ENCODE results near the gene JPH4.
"Not testable (repeated sequence)": the region's sequence is repeated elsewhere in the genome, so short reads cannot be mapped to it uniquely, and the experiment has no call there.

Gene JPH4

DNA sequence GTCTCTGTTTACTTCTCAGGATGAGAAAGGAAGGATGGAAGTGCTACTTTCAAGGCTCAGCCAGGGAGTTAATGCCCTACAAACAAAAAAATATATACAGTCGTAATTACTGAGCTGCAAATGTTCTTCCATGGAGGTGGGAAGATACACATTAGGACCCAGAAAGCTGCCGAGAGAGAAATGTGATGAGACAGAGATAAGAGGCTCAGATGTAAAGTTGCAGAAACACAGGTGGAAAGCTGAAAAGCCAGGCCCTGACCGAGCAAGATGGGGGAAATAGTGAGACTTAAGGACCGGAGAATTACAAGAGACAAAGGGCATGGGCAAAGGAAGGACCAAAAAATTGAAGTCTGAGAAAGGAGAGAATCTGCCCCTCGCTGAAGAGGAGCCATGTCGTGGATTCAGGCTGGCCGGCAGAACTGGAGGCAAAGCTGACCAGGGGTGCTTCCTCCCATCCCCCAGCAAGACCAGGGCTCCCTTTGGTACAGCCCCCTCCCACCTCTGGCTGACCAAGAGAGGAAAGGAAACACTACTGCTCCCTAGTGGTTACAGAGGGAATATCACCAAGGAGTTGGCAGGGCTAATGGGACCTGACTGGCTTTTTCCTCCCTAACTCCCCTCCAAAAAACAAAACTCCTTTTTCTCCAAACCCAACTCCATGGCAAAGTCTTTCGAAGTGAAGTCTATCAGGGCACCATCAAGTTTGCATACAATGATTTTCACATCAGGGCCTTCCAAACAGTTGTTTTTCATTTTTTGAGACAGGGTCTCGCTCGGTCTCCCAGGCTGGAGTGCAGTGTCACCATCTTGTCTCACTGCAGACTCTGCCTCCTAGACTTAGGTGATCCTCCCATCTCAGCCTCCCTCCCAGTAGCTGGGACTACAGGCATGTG, 39.1 kb downstream of the JPH4 start:
- TF ChIP-seq, protein P1, sequence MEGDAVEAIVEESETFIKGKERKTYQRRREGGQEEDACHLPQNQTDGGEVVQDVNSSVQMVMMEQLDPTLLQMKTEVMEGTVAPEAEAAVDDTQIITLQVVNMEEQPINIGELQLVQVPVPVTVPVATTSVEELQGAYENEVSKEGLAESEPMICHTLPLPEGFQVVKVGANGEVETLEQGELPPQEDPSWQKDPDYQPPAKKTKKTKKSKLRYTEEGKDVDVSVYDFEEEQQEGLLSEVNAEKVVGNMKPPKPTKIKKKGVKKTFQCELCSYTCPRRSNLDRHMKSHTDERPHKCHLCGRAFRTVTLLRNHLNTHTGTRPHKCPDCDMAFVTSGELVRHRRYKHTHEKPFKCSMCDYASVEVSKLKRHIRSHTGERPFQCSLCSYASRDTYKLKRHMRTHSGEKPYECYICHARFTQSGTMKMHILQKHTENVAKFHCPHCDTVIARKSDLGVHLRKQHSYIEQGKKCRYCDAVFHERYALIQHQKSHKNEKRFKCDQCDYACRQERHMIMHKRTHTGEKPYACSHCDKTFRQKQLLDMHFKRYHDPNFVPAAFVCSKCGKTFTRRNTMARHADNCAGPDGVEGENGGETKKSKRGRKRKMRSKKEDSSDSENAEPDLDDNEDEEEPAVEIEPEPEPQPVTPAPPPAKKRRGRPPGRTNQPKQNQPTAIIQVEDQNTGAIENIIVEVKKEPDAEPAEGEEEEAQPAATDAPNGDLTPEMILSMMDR (conservative IDR thresholded peaks at IDR 0.05; ENCODE audit: low read depth) = peak; percentile 61
- POLR2A ChIA-PET (ENCODE audit: low non-redundant PET) = interaction anchor here (0.5 kb wide), 1 partner anchor 452 kb away, joined by 3 read pairs; no protein-coding TSS in a partner anchor
- CTCF ChIA-PET = interaction anchor here (0.6 to 0.8 kb wide), 4 partner anchors 11 to 186 kb away, joined by 3 to 8 read pairs (median 4); no protein-coding TSS in a partner anchor
- H3K27ac ChIP-seq = no peak overlapping the region
- DNase-seq (ENCODE audit: low spot score) = peak; percentile 31

DNA sequence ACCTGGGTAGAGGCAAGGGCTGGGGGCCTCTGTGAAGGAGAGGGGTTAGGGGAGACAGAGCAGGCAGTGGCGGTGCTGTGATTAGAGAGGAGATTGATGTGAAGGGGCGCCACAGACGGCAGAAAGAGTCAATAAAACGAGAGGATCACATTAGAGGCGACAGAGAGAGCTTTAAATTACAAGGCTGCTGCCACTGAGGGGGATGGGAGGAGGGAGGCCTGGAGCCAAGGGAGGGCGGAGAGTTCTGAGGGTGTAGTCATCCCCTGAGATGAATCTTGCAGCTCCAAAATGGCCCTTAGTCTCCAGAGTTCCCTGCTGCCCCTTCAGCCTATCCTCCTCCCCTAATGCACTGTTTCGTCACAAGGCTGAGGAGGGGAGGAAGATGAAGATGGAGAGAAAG, 39.8 kb downstream of the JPH4 start:
- no peak overlapping the region for H3K27ac ChIP-seq
- ChIA-PET CTCF (interaction anchor here (0.6 to 0.8 kb wide), 5 partner anchors 10 to 185 kb away, joined by 3 to 8 read pairs (median 5); no protein-coding TSS in a partner anchor), POLR2A (ENCODE audit: low non-redundant PET) (interaction anchor here (0.5 kb wide), 1 partner anchor 453 kb away, joined by 3 read pairs; no protein-coding TSS in a partner anchor)
- peak; percentile 10 for DNase-seq (ENCODE audit: low spot score)
- TF ChIP-seq, protein P1 (conservative IDR thresholded peaks at IDR 0.05; ENCODE audit: low read depth) = no peak

DNA sequence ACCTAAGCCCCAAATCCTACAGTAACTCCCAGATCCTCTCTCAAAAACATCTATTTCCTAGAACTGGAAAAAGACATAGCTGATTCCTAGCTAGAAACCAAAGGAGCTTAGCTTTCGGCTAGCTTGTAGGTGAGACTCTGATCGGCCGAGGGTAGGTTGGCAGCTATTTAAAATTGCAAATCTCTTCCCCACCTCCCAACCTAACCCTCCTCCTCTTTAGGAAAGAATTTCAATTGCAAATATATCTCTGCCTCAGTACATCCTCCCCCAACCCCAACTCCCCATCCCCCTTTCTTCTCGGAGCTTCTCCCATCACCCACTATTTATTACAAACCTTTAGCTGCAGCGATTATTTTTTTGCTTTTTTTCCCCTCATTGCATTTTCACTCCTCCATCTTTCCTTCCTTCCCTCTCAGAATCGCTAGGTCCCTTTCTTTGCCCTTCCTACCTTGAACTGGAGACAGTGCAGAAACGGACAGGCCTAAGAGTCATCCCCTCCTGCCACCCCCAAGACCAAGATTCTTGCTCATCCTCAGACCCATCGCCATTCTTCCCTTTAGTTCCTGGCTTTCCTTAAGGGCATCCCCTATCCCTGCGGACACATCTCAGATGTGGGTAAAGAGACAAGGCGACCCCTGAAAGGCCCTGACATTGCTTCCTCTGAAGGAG, 40.4 kb downstream of the JPH4 start:
- no peak for DNase-seq (ENCODE audit: low spot score)
- TF ChIP-seq, protein P1 (conservative IDR thresholded peaks at IDR 0.05; ENCODE audit: low read depth) = no peak
- ChIA-PET POLR2A (ENCODE audit: low non-redundant PET) (no interaction called here), CTCF (interaction anchor here (0.6 to 0.8 kb wide), 2 partner anchors 9 to 66 kb away, joined by 5 read pairs; no protein-coding TSS in a partner anchor)
- H3K27ac ChIP-seq = no peak overlapping the region

DNA sequence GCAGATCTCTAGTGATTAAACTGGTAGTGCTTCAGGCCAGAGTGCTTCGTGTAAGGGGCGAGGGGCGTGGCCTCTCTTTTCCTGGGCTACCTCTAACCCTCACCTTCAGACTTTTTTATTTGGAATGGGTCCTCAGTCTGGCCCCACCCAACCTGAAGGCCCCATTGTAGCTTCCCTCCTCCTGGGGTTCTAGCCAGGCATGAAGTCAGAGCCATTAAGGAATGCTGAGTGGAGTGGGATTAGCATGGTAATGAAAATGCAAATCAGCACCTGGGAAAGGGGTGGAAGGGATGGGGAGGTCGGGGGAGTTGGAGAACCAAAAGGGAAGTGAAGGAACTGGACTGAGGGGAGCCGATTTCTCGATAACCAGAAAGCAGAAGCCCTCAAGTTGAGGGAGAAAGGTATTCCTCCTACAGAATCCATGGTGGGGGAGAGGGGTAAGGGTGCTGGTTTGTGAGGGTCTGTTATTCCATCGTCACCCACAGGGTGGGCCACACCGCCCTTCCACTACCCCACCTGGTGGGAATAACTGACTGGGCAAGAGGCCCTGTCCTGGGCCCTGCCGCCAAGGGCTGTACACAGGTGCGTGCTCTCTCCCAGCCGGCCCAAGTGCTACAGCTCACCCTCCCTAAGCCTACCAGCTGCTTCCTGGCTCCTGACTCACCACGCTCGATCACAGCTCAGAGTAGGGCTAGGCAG, 41.1 kb downstream of the JPH4 start:
- ChIA-PET POLR2A (ENCODE audit: low non-redundant PET) (no interaction called here), CTCF (interaction anchor here (0.5 kb wide), 1 partner anchor 158 kb away, joined by 3 read pairs; no protein-coding TSS in a partner anchor)
- TF ChIP-seq, protein P1 (conservative IDR thresholded peaks at IDR 0.05; ENCODE audit: low read depth) = no peak
- peak; percentile 20 for DNase-seq (ENCODE audit: low spot score)
- H3K27ac ChIP-seq = no peak overlapping the region

DNA sequence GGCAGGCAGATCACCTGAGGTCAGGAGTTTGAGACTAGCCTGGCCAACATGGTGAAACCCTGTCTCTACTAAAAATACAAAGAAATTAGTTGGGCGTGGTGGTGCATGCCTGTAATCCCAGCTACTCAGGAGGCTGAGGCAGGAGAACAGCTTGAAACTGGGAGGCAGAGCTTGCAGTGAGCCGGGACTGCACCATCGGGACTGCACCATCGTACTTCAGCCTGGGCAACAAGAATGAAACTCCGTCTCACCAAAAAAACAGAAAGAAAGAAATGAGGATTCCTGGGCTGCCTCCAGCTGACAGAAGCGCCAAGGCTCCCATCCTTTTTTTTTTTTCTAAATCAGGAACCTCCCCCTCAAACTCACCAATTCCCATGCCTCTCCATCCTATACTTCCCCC, 41.7 kb downstream of the JPH4 start:
- DNase-seq (ENCODE audit: low spot score); POLR2A ChIA-PET (ENCODE audit: low non-redundant PET); H3K27ac ChIP-seq: not testable (repeated sequence)
- CTCF ChIA-PET = interaction anchor here (0.5 kb wide), 1 partner anchor 158 kb away, joined by 3 read pairs; no protein-coding TSS in a partner anchor

DNA sequence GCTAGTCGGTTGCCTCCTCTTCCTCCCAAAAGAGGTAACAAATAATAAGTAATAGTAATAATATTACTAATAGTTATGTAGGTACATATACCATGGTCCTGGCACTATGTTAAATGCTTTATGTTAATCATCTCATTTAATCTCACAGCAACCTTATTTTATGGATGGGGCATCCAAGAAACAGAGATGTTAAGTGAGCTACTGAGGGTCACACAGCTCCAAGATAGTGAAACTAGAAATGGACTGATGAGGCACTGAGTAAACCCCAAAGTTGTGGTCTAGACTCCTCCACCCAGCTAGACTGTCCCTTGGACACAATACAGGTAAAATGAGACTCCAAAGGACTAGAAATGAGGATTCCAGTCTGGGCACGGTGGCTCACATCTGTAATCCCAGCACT, 42.1 kb downstream of the JPH4 start:
- ChIA-PET POLR2A (ENCODE audit: low non-redundant PET) (no interaction called here), CTCF (interaction anchor here (0.5 kb wide), 1 partner anchor 157 kb away, joined by 3 read pairs; no protein-coding TSS in a partner anchor)
- TF ChIP-seq, protein P1 (conservative IDR thresholded peaks at IDR 0.05; ENCODE audit: low read depth) = no peak
- no peak overlapping the region for H3K27ac ChIP-seq
- DNase-seq (ENCODE audit: low spot score) = no peak

Data from RWPE1 (cell line).